Vagina (tissue), 2 donors: ENCODE results near the gene HSPBP1. TPM values are rescaled to one million over a fixed set of nuclear protein-coding genes. Genes with fewer than 3 reads are reported as not detected.

ENCODE experiments used
- DNase-seq, 2 donors: peaks; one replicate each; pipeline ENCODE4 v3.0.0-alpha.2; 2017; ENCODE audit errors: extremely low spot score in 2 of 2
- H3K27ac ChIP-seq: fragments of 200-600 bp; sonication (generic); one replicate; pipeline ENCODE4 v1.5.1; 2019
- H3K27me3 ChIP-seq: fragments of 200-600 bp; sonication (generic); one replicate; pipeline ENCODE4 v1.5.1; 2019
- H3K36me3 ChIP-seq, 2 donors: fragments of 200-600 bp; sonication (generic); one replicate each; pipeline ENCODE4 v1.5.1; 2017 to 2019
- H3K4me1 ChIP-seq: fragments of 200-600 bp; sonication (generic); one replicate; pipeline ENCODE4 v1.5.1; 2019
- H3K4me3 ChIP-seq, 2 donors: fragments of 200-600 bp; sonication (generic); 1 replicate in 1 of 2; 2 replicates in 1 of 2; pipeline ENCODE4 v1.5.1; 2016 to 2019
- H3K9me3 ChIP-seq: fragments of 200-600 bp; sonication (generic); one replicate; pipeline ENCODE4 v1.5.1; 2019
- CTCF ChIP-seq, 3 experiments: fragments of 450-650 bp in 2 of 3; fragments of 200-600 bp in 1 of 3; sonication (generic) in 1 of 3; IDR thresholded peaks; one replicate each; pipeline ENCODE4 v1.5.1; 2017 to 2019; ENCODE audit warnings: antibody characterized with exemption in 3 of 3, mild to moderate bottlenecking in 2 of 3, moderate library complexity in 2 of 3
- POLR2A ChIP-seq, 2 donors: fragments of 450-650 bp; IDR thresholded peaks; one replicate each; pipeline ENCODE4 v1.6.1; 2017; ENCODE audit warnings: antibody characterized with exemption in 2 of 2, mild to moderate bottlenecking in 2 of 2, moderate library complexity in 2 of 2
- POLR2AphosphoS5 ChIP-seq, 2 donors: sonication (generic); formaldehyde crosslinking; IDR thresholded peaks; one replicate each; pipeline ENCODE4 v1.9.0; 2017; ENCODE audit warnings: antibody characterized with exemption in 2 of 2, mild to moderate bottlenecking in 2 of 2, low read depth in 1 of 2; ENCODE audit not compliant: insufficient read depth in 1 of 2
- intact Hi-C: fragments of 100-400 bp; cut with DNase I; formaldehyde crosslinking; loops from one replicate; pipeline ENCODE4 v1.15.1; 2023
- total RNA-seq: library from RNA; depleted of rRNA; stranded (reverse); fragments of >200 nt; gene quantifications from one replicate; pipeline ENCODE4 v1.2.3, GENCODE V29; 2016

HSPBP1 gene
- total RNA-seq, 1 donor from 2014 or later, result 29.5 TPM

- no peak for TF ChIP-seq POLR2AphosphoS5 (IDR thresholded peaks at IDR 0.05; ENCODE audit: insufficient read depth in 1 of 2, low read depth in 1 of 2)
- no peak for TF ChIP-seq CTCF (IDR thresholded peaks at IDR 0.05)
- TF ChIP-seq POLR2A (IDR thresholded peaks at IDR 0.05), result no peak
- Histone ChIP-seq H3K9me3 (no peaks in the 10 kb centered on the region), H3K4me3 (peak overlapping the region; percentile 70 to 95), H3K27ac (peak overlapping the region; percentile 82), H3K27me3 (no peaks in the 10 kb centered on the region), H3K4me1 (peaks cover 56% of the 10 kb centered on the region), H3K36me3 (no peaks in the 10 kb centered on the region)
- intact Hi-C loops, result no loop called here
- no peak for DNase-seq
These were observed 21.5 kb downstream of the HSPBP1 start for GRCh38 chr19:55258476-55258827.

DNA sequence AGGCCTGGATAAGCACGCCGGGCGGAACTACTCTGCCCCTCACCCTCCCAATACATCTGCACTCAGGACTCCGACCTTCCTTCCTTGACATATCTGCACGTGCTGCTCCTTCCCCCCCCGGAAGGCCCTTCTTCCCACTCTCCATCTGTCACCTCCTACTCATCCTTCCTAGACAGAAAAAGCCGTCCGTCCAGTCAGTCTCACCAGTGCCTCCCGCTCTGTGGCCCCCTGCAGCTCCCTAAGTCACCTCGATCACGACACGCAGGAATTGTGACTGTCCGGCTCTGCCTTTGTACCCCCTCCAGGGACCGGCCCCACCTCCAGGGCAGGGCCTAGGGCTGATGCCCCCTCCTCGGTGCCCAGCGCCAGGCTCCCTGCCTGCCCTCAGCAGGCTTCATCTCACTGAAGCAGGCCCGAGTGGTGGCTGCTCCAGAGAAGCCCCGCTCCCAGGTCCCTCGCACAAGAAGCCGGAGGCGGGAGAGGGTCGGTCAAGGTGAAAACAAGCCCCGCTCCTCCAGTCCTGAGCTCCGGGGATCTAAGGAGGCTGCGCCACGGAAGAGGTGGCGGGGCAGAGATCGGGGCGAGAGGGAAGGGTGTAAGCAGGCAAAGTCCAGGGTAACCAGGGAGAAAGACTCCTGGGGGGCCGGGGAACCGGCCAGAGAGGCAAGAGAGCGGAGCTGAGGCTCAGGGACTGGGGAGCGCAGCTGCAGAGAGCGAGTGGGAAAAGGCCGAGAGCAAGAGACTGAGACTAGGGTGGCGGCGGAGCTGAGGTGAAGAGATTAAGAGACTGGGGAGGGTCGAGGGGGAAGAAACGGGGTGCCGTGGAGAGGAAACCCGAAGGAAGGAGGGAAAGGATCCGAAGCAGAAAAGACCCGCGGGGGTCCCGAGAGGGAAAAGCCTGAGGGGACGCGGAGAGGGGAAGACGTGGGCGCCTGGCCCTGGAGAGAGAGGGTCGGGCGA is 22.2 kb downstream of the HSPBP1 start:
- Histone ChIP-seq H3K4me1 (peaks cover 63% of the 10 kb centered on the region), H3K4me3 (peak overlapping the region; percentile 70 to 95), H3K36me3 (no peaks in the 10 kb centered on the region), H3K9me3 (no peaks in the 10 kb centered on the region), H3K27me3 (no peaks in the 10 kb centered on the region), H3K27ac (peak overlapping the region; percentile 82)
- no peak for TF ChIP-seq POLR2AphosphoS5 (IDR thresholded peaks at IDR 0.05; ENCODE audit: insufficient read depth in 1 of 2, low read depth in 1 of 2)
- TF ChIP-seq POLR2A (IDR thresholded peaks at IDR 0.05), result no peak
- no peak for TF ChIP-seq CTCF (IDR thresholded peaks at IDR 0.05)
- intact Hi-C loops, result no loop called here
- DNase-seq, result no peak

DNA sequence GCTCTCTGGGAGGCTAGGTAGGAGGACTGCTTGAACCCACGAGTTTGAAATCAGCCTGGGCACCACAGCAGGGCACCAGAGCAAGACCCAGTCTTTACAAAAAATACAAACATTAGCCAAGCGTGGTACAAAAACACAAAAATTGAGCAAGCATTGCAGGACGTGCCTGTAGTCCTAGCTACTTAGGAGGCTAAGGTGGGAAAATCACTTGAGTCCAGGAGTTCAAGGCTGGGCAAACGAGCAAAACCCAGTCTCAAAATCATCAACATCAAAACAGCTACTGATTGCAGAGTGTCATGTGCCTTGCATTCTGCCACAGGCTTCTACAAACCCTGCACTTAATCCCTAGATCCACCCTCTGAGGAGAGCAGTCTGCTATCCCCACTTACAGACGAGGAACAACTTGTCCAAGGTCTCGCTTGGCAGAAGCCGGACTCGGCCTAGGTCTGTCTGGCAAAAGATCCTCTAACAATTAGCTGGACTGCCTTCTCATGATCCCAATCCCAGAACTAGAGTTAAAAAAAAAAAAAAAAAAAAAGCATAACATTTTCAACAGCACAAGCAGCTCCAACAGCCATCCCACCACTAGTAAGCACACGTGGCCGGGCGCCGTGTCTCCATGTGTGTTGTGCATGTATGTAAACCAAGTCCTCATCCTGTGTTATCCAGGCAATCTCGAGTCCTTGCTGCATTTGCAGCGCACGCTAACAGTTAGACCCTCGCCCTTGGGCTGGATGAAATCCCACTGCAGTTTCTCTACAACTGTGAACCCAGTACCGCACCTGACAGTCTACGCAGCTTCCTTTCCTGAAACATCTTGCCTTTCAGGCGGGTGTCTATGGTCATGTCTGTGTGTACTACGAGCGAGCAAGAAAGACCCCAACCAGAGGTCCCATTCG is 23.1 kb downstream of the HSPBP1 start:
- Histone ChIP-seq H3K4me3 (peak overlapping the region; percentile 70 to 95), H3K27me3 (no peaks in the 10 kb centered on the region), H3K36me3 (no peaks in the 10 kb centered on the region), H3K4me1 (peaks cover 70% of the 10 kb centered on the region), H3K27ac (no peak overlapping the region), H3K9me3 (no peaks in the 10 kb centered on the region)
- TF ChIP-seq POLR2A (IDR thresholded peaks at IDR 0.05), result no peak
- no peak for TF ChIP-seq POLR2AphosphoS5 (IDR thresholded peaks at IDR 0.05; ENCODE audit: insufficient read depth in 1 of 2, low read depth in 1 of 2)
- TF ChIP-seq CTCF (IDR thresholded peaks at IDR 0.05), result no peak
- no peak for DNase-seq
- intact Hi-C loops, result no loop called here

DNA sequence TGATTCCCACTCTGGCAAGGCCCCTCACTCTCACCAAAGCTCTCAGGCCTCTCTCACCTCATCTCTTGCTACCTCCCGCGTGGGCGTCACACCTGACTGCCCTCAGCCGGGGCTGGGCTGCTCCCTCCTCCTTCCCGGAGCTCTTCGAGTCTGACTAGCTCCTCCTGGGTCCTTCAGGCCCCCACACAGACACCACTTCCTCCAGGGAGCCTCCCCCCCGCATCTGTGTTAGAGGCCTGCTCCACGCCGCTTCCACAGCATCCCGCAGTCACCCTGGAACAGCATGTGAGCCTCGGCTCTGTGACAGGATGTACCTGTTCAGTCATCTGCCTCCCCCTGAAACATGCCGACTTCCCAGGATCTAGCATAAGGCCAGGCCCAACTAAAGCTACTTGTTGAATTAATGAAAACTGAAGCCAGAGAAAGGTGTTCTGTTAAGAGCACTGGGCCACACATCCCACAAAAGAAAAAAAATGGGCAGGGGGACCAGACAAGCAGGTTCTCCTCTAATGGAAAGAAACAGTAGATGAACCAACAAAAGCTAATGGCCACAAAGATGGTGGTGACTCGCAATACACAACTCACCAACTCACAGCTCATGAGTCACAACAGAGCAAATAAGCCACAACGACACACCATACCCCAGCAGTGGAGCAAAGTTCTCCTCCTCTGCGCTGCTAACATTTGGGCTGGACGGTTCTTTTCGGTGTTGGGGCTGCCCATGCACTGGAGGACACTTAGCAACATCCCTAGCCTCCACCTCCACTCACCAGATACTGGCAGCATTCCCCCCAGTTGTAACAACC is 24.1 kb downstream of the HSPBP1 start:
- H3K27ac ChIP-seq, result peak overlapping the region; percentile 60
- intact Hi-C loops, result no loop called here
- peak overlapping the region; percentile 70 to 95 for H3K4me3 ChIP-seq
- no peak for DNase-seq
- TF ChIP-seq CTCF (IDR thresholded peaks at IDR 0.05) (no peak), POLR2A (IDR thresholded peaks at IDR 0.05) (no peak), POLR2AphosphoS5 (IDR thresholded peaks at IDR 0.05; ENCODE audit: insufficient read depth in 1 of 2, low read depth in 1 of 2) (no peak)
- H3K27me3 ChIP-seq, result no peaks in the 10 kb centered on the region
- H3K9me3 ChIP-seq, result no peaks in the 10 kb centered on the region
- H3K36me3 ChIP-seq, result no peaks in the 10 kb centered on the region
- peaks cover 80% of the 10 kb centered on the region for H3K4me1 ChIP-seq
